ENCODE data around the gene ASIC4. TPM values are rescaled to one million over a fixed set of nuclear protein-coding genes. Genes with fewer than 3 reads are reported as not detected.

Gene ASIC4
- total and polyA plus RNA-seq, 2 of the 13 experiments (the other 11 are each of a cell fraction or from before 2014, with no cell fraction given) = 0.03 TPM; not detected in 1

- TF ChIP-seq, protein P1, sequence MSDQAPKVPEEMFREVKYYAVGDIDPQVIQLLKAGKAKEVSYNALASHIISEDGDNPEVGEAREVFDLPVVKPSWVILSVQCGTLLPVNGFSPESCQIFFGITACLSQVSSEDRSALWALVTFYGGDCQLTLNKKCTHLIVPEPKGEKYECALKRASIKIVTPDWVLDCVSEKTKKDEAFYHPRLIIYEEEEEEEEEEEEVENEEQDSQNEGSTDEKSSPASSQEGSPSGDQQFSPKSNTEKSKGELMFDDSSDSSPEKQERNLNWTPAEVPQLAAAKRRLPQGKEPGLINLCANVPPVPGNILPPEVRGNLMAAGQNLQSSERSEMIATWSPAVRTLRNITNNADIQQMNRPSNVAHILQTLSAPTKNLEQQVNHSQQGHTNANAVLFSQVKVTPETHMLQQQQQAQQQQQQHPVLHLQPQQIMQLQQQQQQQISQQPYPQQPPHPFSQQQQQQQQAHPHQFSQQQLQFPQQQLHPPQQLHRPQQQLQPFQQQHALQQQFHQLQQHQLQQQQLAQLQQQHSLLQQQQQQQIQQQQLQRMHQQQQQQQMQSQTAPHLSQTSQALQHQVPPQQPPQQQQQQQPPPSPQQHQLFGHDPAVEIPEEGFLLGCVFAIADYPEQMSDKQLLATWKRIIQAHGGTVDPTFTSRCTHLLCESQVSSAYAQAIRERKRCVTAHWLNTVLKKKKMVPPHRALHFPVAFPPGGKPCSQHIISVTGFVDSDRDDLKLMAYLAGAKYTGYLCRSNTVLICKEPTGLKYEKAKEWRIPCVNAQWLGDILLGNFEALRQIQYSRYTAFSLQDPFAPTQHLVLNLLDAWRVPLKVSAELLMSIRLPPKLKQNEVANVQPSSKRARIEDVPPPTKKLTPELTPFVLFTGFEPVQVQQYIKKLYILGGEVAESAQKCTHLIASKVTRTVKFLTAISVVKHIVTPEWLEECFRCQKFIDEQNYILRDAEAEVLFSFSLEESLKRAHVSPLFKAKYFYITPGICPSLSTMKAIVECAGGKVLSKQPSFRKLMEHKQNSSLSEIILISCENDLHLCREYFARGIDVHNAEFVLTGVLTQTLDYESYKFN (CRISPR knock-in tag; conservative IDR thresholded peaks at IDR 0.05) = 0 out of 2 replicates have a peak, but pooled peaks have one; percentile 16
- TF ChIP-seq, protein P2, sequence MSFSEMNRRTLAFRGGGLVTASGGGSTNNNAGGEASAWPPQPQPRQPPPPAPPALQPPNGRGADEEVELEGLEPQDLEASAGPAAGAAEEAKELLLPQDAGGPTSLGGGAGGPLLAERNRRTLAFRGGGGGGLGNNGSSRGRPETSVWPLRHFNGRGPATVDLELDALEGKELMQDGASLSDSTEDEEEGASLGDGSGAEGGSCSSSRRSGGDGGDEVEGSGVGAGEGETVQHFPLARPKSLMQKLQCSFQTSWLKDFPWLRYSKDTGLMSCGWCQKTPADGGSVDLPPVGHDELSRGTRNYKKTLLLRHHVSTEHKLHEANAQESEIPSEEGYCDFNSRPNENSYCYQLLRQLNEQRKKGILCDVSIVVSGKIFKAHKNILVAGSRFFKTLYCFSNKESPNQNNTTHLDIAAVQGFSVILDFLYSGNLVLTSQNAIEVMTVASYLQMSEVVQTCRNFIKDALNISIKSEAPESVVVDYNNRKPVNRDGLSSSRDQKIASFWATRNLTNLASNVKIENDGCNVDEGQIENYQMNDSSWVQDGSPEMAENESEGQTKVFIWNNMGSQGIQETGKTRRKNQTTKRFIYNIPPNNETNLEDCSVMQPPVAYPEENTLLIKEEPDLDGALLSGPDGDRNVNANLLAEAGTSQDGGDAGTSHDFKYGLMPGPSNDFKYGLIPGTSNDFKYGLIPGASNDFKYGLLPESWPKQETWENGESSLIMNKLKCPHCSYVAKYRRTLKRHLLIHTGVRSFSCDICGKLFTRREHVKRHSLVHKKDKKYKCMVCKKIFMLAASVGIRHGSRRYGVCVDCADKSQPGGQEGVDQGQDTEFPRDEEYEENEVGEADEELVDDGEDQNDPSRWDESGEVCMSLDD (CRISPR knock-in tag; IDR thresholded peaks at IDR 0.05; ENCODE audit: borderline replicate concordance) = peak; percentile 91
- TF ChIP-seq SNAI1 (CRISPR knock-in tag; IDR thresholded peaks at IDR 0.05; ENCODE audit: borderline replicate concordance) = no peak; the same call in 1 of the 2 replicates
- no peak for TF ChIP-seq ZBTB49 (CRISPR knock-in tag; IDR thresholded peaks at IDR 0.05; ENCODE audit: borderline replicate concordance)
- peak; percentile 15 for TF ChIP-seq ZFP36 (IDR thresholded peaks at IDR 0.05; ENCODE audit: borderline replicate concordance, low read depth, low read length, partially characterized antibody)
- TF ChIP-seq ZNF350 (CRISPR knock-in tag; IDR thresholded peaks at IDR 0.05; ENCODE audit: borderline replicate concordance, low read depth) = peak; percentile 34; the same call in 1 of the 2 replicates
- no peak for TF ChIP-seq KLF15 (CRISPR knock-in tag; IDR thresholded peaks at IDR 0.05; ENCODE audit: borderline replicate concordance)
- peak; percentile 53 for TF ChIP-seq UBTF (CRISPR knock-in tag; IDR thresholded peaks at IDR 0.05)
- TF ChIP-seq MEIS1 (CRISPR knock-in tag; IDR thresholded peaks at IDR 0.05; ENCODE audit: borderline replicate concordance) = no peak
- peak; percentile 63; the same call in 1 of the 2 replicates for TF ChIP-seq ZMYM4 (CRISPR knock-in tag; IDR thresholded peaks at IDR 0.05)
- peak; percentile 55; the same call in 1 of the 2 replicates for TF ChIP-seq NFKB2 (CRISPR knock-in tag; IDR thresholded peaks at IDR 0.05; ENCODE audit: borderline replicate concordance)
- TF ChIP-seq, protein P3, sequence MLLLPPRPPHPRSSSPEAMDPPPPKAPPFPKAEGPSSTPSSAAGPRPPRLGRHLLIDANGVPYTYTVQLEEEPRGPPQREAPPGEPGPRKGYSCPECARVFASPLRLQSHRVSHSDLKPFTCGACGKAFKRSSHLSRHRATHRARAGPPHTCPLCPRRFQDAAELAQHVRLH (CRISPR knock-in tag; IDR thresholded peaks at IDR 0.05; ENCODE audit: borderline replicate concordance, low read depth) = peak; percentile 57; the same call in 1 of the 2 replicates
- TF ChIP-seq ZNF547 (CRISPR knock-in tag; IDR thresholded peaks at IDR 0.05) = no peak
Measured at GRCh38 chr2:219509780-219510511, 4.3 kb upstream of the ASIC4 start (continued).

Data from HepG2 (cell line).